Type B pancreatic cell (in vitro differentiated cells): ENCODE measurements around the gene C14orf132. TPM values are rescaled to one million over a fixed set of nuclear protein-coding genes. Genes with fewer than 3 reads are reported as not detected.

ENCODE experiments used
- DNase-seq: peaks from one replicate; pipeline ENCODE4 v3.0.0; 2021; ENCODE audit warnings: mixed read lengths; ENCODE audit not compliant: unreplicated experiment; ENCODE audit errors: extremely low spot score
- H3K27ac Mint-ChIP-seq: 2 replicates; pipeline ENCODE4 v1.8.0; 2021; ENCODE audit warnings: mild to moderate bottlenecking, mixed read lengths
- H3K27me3 Mint-ChIP-seq: 2 replicates; pipeline ENCODE4 v1.8.0; 2021; ENCODE audit warnings: mixed read lengths
- H3K36me3 Mint-ChIP-seq: 2 replicates; pipeline ENCODE4 v1.8.0; 2021; ENCODE audit warnings: mixed read lengths
- H3K4me1 Mint-ChIP-seq: one replicate; pipeline ENCODE4 v1.8.0; 2021; ENCODE audit warnings: mixed read lengths; ENCODE audit not compliant: unreplicated experiment
- H3K4me3 Mint-ChIP-seq: 2 replicates; pipeline ENCODE4 v1.8.0; 2021; ENCODE audit warnings: mild to moderate bottlenecking, mixed read lengths
- H3K9me3 Mint-ChIP-seq: 2 replicates; pipeline ENCODE4 v1.8.0; 2021; ENCODE audit warnings: mixed read lengths
- total RNA-seq: library from RNA; stranded (reverse); gene quantifications from 2 replicates; pipeline ENCODE4 v1.2.1, GENCODE V29; 2021; ENCODE audit warnings: low replicate concordance
- TF ChIP-seq, protein P1 (sequence below): fragments of 200-600 bp; sonication (generic); conservative IDR thresholded peaks from 2 replicates; pipeline ENCODE4 v1.5.0; 2021; ENCODE audit warnings: antibody characterized with exemption, mild to moderate bottlenecking

Gene C14orf132
- total RNA-seq, 1 donor from 2014 or later: 57.4 TPM

- TF ChIP-seq, protein P1, sequence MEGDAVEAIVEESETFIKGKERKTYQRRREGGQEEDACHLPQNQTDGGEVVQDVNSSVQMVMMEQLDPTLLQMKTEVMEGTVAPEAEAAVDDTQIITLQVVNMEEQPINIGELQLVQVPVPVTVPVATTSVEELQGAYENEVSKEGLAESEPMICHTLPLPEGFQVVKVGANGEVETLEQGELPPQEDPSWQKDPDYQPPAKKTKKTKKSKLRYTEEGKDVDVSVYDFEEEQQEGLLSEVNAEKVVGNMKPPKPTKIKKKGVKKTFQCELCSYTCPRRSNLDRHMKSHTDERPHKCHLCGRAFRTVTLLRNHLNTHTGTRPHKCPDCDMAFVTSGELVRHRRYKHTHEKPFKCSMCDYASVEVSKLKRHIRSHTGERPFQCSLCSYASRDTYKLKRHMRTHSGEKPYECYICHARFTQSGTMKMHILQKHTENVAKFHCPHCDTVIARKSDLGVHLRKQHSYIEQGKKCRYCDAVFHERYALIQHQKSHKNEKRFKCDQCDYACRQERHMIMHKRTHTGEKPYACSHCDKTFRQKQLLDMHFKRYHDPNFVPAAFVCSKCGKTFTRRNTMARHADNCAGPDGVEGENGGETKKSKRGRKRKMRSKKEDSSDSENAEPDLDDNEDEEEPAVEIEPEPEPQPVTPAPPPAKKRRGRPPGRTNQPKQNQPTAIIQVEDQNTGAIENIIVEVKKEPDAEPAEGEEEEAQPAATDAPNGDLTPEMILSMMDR: no peak
- H3K27me3 Mint-ChIP-seq: no peaks in the 10 kb centered on the region
- H3K36me3 Mint-ChIP-seq: peaks cover 7% of the 10 kb centered on the region
- H3K4me3 Mint-ChIP-seq: no peak overlapping the region
- DNase-seq: no peak
- H3K4me1 Mint-ChIP-seq: peaks cover 30% of the 10 kb centered on the region
- H3K9me3 Mint-ChIP-seq: no peaks in the 10 kb centered on the region
- no peak overlapping the region for H3K27ac Mint-ChIP-seq
Measured at GRCh38 chr14:96064866-96065265, 25.7 kb downstream of the C14orf132 start.

GRCh38 chr14:96065661-96066459 is 26.7 kb downstream of the C14orf132 start:
- Mint-ChIP-seq H3K27ac (no peak overlapping the region), H3K4me1 (peaks cover 26% of the 10 kb centered on the region), H3K4me3 (no peak overlapping the region), H3K27me3 (no peaks in the 10 kb centered on the region), H3K36me3 (peaks cover 10% of the 10 kb centered on the region), H3K9me3 (no peaks in the 10 kb centered on the region)
- no peak for DNase-seq
- TF ChIP-seq, protein P1: no peak

DNA sequence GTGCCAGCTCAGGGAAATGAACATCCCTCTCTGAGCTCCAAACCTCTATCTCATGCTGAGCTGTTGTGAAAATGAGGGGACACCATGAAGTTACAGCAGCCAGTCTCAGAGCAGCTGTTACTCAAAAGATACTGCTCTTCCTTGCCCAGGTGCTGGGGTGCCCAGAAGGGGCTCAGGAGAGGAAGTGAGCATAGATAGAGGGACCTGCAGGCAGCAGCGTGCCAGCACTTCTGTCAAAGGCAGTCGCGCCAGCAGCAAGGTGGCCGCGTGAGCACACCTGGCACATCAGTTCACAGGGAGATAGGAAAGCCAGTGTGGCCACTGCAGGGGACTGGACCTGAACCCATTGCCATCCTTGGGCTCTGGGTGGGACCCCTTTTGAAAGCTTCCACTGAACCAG is 27.8 kb downstream of the C14orf132 start:
- Mint-ChIP-seq H3K9me3 (no peaks in the 10 kb centered on the region), H3K4me3 (no peak overlapping the region), H3K27me3 (no peaks in the 10 kb centered on the region), H3K27ac (no peak overlapping the region), H3K4me1 (peaks cover 22% of the 10 kb centered on the region), H3K36me3 (peaks cover 11% of the 10 kb centered on the region)
- DNase-seq: no peak
- TF ChIP-seq, protein P1: no peak

DNA sequence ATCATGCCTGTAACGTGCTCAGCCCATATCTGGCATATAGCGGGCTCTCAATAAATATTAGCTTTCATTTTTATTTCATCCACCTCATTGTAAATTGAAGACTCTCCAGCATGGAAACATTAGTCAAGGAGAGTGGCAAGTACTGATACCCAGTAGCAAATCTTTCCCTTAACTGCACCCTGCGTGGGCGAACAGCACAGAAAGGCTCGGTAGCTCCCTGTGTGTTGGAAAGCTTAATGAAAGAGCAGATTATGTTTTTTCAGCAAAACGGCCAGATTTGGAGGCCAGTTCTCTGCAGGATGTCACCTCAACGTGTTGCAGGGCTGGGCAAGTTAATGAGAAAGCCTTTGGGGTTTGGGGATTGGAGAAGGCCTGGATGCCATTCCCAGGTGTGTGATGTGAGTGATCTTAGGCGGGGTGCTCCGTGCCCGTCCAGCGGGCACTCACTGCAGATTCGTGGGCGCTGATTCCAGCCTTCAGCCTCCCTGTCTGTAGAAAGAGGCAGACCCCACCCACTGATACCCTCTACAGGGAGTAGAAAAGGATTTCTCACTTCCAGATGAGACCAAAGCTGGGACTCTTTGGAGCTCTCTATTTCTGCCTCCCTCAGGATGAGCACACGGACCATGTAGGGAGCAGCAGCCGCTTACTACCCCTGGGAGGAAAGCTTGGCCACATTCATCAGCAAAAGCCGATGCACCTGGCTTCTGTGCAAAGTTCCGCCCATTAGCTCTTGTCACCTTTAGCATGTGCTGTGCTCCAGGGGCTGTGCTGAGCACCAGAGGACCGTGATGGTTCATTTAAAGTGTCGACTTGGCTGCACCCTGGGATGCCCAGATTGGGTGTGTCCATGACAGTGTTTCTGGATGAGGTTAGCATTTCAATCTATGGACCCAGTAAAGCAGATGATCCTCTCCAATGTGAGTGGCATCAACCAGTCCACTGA is 29.1 kb downstream of the C14orf132 start:
- H3K27me3 Mint-ChIP-seq: no peaks in the 10 kb centered on the region
- peaks cover 12% of the 10 kb centered on the region for H3K36me3 Mint-ChIP-seq
- TF ChIP-seq, protein P1: no peak
- no peaks in the 10 kb centered on the region for H3K9me3 Mint-ChIP-seq
- no peak overlapping the region for H3K27ac Mint-ChIP-seq
- peaks cover 18% of the 10 kb centered on the region for H3K4me1 Mint-ChIP-seq
- DNase-seq: no peak
- H3K4me3 Mint-ChIP-seq: no peak overlapping the region

GRCh38 chr14:96069421-96069820 is 30.3 kb downstream of the C14orf132 start:
- H3K4me3 Mint-ChIP-seq: no peak overlapping the region

More at GRCh38 chr14:96069421-96069820, 30.3 kb downstream of the C14orf132 start:
- peaks cover 20% of the 10 kb centered on the region for H3K36me3 Mint-ChIP-seq
- H3K9me3 Mint-ChIP-seq: peaks cover 3% of the 10 kb centered on the region
- H3K27me3 Mint-ChIP-seq: no peaks in the 10 kb centered on the region
- H3K4me1 Mint-ChIP-seq: peaks cover 18% of the 10 kb centered on the region
- TF ChIP-seq, protein P1: no peak
- H3K27ac Mint-ChIP-seq: no peak overlapping the region
- no peak for DNase-seq
